ENCODE results near the gene MACF1.

MACF1 gene

DNA sequence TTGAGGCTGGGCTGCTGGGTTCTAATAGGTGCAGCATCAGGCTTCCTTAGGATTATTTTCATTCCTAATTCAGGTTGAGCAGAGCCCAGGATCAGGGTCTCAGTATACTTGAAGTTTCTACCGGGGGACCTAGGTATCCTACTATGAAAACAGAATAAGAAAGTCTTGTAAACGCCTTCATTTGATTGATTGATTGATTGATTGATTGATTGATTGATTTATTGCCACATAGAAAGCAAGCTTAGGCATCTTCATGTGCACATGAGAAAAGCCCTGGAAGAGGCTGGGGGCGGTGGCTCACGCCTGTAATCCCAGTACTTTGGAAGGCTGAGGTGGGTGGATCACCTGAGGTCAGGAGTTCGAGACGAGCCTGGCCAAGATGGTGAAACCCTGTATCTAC is 189.6 kb downstream of the MACF1 start:
- DNase-seq (ENCODE audit: low read depth) = no peak

- no peak for DNase-seq (ENCODE audit: low read depth)
These were observed 190.1 kb downstream of the MACF1 start for GRCh38 chr1:39394598-39394997.

DNA sequence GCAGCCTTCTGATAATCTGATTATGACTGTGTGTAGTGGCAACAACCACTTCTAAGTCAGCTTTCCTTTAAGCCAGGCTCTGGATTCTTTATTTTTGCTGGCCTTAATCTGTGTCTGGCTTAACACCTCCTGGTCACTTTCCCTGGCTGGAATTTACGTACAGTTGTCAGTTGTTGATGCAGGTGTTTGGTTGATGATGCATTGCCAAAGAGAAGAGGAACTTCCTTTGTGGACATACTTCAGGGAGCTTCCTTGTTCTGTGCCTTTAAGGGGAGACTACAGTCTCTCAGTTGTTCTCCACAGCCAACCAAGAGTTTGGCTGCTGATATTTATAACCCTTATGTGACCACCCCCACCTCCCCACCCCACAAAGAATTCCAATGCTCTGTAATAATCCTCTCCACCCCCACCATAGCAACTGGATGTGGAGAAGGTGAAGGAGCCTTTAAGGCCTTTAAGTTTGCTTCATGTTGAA is 190.9 kb downstream of the MACF1 start:
- no peak for DNase-seq (ENCODE audit: low read depth)

DNA sequence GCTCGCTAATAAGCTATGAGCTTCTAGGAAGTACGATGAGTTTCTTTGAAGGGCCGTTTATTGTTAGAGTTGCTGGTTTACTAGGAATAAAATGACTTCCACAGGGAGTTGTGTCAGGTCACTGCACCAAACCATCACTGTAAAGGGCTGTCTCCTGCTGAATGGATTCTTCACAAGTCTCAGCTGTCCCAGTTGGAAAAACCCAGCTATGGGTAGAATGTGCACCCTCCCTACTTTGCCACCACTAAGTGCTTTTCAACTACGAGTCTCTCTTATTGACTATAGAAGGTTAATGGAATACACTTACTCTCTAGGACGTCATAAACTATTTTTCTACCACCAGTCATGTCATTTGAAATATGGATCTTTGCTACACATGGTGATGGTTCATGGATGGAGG is 192.2 kb downstream of the MACF1 start:
- DNase-seq (ENCODE audit: low read depth) = no peak

DNA sequence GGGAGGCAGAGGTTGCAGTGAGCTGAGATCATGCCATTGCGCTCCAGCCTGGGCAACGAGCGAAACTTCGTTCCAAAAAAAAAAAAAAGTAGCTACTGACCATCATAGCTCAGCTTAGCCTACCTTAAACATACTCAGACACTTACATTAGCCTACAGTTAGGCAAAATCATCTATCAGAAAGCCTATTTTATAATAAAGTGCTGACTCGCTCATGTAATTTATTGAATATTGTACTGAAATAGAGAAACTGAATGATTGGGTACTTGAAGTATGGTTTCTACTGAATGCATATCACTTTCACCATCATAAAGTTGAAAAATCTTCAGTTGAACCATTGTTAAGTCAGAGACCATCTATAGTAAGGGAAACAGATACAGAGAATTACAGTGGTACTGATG is 193.0 kb downstream of the MACF1 start:
- no peak for DNase-seq (ENCODE audit: low read depth)

DNA sequence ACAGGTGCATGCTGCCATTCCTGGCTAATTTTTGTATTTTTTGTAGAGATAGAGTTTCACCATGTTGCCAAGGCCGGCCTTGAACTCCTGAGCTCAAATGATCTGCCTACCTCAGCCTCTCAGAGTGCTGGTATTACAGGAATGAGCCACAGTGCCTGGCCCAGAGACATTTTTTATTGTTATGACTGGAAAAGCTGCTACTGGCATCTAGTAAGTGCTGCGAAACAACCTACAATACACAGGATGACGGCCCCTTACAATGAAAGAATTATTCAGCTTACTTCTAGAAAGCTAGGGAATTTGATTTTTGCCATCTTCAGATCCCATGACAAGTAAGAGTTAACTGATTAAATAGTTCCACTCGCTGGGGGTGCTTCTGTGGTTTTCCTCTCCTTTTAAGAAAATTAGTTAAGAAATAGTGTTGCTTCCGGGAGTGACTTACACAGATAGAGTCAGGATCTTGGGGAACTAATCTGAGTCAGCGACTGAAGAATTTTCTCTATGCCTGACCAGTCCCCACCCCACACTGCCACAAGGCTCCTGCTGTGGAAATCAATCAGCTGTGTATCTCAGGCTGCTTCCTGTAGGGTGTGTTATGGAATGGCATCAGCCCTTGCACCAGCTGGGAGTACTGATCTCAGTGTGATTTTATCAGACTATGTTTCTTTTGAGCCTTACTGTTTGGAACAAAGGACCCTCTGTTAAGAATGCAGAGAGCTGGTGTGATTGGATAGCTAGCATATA is 194.0 kb downstream of the MACF1 start:
- peak; percentile 24 for DNase-seq (ENCODE audit: low read depth)

DNA sequence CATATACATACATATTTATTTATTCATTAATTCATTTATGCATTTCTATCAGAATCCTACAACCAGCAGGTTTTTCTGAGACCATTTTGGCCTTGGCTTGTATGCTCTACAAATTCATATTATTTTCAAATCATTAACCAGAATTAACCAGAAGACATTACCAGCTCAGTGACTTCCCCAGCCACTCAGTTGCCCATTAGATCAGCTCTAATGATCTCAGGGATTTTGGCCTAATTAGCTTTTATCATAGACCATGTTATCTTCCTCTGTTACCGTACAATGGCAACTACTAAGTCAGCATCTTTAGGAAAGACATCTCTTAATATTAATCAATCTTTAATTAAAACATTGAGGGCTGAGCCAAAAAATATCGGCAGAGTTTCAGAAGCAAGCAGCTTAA is 196.6 kb downstream of the MACF1 start:
- DNase-seq (ENCODE audit: low read depth) = no peak

GRCh38 chr1:39404876-39405275 is 200.4 kb downstream of the MACF1 start:
- DNase-seq (ENCODE audit: low read depth) = no peak

GRCh38 chr1:39405358-39405757 is 200.9 kb downstream of the MACF1 start:
- no peak for DNase-seq (ENCODE audit: low read depth)

GRCh38 chr1:39406533-39407450 is 202.3 kb downstream of the MACF1 start:
- no peak for DNase-seq (ENCODE audit: low read depth)

- DNase-seq (ENCODE audit: low read depth) = no peak
These were observed 203.0 kb downstream of the MACF1 start for GRCh38 chr1:39407510-39407895.

DNA sequence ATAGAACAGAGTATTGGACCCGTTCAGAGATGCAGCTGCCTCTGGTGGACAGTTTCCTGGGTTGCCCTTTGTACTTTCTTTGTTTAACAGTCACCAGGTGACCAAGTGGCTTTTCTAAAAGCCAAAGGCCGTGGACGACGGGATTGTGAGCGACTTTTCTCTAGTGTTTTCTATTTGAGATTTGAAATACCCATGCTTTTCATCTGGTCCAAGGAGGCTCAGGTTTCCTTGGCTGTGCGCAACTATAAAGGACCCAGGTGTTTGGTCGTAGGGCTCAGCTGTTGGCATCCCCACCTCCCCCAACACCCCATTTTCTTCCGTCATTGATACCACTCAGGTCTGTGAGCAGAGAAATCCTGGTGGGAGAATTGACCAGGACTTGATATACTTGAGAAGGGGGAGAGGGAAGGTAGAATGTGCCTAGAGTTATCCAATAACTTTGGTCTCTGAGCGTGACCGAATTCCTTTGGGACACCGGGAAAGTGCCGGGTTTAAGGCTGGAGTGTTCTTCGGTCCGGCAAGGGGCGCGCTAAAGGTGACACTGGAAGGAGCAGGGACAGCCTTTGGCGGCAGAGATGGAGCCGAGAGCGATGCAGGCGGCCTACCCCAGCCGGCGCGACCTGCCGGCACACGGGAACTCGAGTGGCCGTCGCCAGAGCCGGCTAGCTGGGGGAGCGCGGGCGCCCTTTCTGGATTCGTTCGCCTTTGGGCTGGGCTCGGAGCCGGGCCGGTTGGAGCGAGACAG is 203.6 kb downstream of the MACF1 start:
- no peak for DNase-seq (ENCODE audit: low read depth)

GRCh38 chr1:39408641-39409054 is 204.2 kb downstream of the MACF1 start:
- peak; percentile 80 for DNase-seq (ENCODE audit: low read depth)

GRCh38 chr1:39409055-39409816 is 204.7 kb downstream of the MACF1 start:
- DNase-seq (ENCODE audit: low read depth) = no peak

DNA sequence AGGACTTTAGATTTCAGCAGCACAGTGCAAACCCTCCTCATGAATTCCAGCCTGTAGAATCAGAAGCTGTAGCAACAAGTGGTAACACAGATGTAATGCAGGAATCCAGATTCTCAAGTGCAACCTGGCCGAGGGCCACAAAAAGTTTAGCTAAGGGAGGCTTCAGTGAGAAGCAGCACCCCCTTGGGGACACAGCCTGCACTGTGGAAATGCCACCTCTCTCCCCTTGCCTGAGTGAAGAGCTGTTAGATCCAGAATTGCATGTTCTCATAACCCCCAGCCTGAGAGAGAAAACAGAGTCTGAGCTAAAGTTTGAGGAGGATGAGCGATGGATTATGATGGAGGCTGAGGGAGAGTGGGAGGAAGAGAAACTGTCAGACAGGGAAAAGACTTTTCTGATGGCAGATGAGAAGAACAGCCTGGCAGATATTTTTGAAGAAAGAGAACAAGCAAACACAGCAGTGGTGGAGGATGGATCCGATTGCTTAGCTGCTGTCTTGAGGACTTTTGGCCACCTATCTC is 206.5 kb downstream of the MACF1 start:
- peak; percentile 45 for DNase-seq (ENCODE audit: low read depth)

GRCh38 chr1:39411526-39412478 is 207.3 kb downstream of the MACF1 start:
- DNase-seq (ENCODE audit: low read depth) = no peak

GRCh38 chr1:39412892-39413291 is 208.4 kb downstream of the MACF1 start:
- no peak for DNase-seq (ENCODE audit: low read depth)

GRCh38 chr1:39413902-39414528 is 209.5 kb downstream of the MACF1 start:
- no peak for DNase-seq (ENCODE audit: low read depth)

DNA sequence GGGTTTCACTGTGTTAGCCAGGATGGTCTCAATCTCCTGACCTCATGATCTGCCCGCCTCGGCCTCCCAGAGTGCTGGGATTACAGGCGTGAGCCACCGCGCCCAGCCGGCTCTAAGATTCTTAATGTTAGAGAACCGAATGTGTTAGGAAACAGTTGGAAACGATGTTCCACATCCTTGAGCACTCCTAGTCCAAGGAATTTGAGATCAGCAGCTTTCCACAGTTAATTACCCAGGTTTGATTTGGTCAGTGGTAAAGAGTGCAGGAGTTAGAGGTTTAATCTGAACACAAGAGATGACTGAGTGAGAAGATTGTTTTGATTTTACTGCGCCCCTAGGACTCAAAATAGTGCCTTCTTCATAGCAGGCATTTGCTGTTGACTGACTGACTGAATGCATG is 211.1 kb downstream of the MACF1 start:
- no peak for DNase-seq (ENCODE audit: low read depth)

DNA sequence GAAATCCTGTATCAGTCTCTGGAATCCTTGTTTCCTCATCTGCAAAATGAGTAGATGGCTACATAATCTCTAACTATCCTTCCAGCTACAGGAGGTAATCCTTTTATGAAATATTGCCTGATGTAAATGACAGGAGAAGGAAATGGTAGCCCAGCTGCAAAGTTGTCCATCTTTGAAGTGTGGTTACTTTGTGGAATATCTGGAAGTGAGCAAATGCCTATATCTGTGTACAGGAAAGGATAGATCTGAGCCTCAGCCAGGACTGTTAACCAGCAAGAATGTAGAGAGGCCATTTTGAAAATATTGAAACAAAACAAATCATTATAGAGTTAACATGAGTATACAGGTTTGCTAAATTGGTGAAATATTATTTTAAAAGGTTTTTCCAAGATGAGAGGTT is 212.1 kb downstream of the MACF1 start:
- DNase-seq (ENCODE audit: low read depth) = no peak
